GM12872 (cell line): ENCODE results near the gene ARSA.

Experiments used
- CTCF ChIP-seq: IDR thresholded peaks from 3 replicates; pipeline ENCODE4 v1.5.1; 2011; ENCODE audit warnings: low read depth, mild to moderate bottlenecking, low read length, moderate library complexity; ENCODE audit not compliant: insufficient read depth

The ARSA gene

GRCh38 chr22:50673231-50674129 is 45.5 kb upstream of the ARSA start:
- no peak for TF ChIP-seq CTCF

- TF ChIP-seq CTCF, result no peak
Observed at GRCh38 chr22:50672471-50673230, 44.7 kb upstream of the ARSA start, which contains the start of gene SHANK3. TSS of gene SHANK3 (plus strand) at chr22:50672823.

- TF ChIP-seq CTCF, result no peak
Observed at GRCh38 chr22:50672041-50672440, 44.1 kb upstream of the ARSA start.

- no peak for TF ChIP-seq CTCF
Observed at GRCh38 chr22:50671641-50672040, 43.7 kb upstream of the ARSA start.

GRCh38 chr22:50670914-50671538 is 43.1 kb upstream of the ARSA start:
- TF ChIP-seq CTCF, result no peak

GRCh38 chr22:50670513-50670912 is 42.6 kb upstream of the ARSA start:
- TF ChIP-seq CTCF, result no peak

- no peak for TF ChIP-seq CTCF
Observed at GRCh38 chr22:50665738-50666137, 37.8 kb upstream of the ARSA start.
